Caki2 (cell line): ENCODE results near the gene XYLB. TPM values are rescaled to one million over a fixed set of nuclear protein-coding genes. Genes with fewer than 3 reads are reported as not detected.
"Not testable (repeated sequence)": the region's sequence is repeated elsewhere in the genome, so short reads cannot be mapped to it uniquely, and the experiment has no call there.

Source experiments
- DNase-seq: peaks from one replicate; pipeline ENCODE4 v3.0.0-alpha.2; 2015; ENCODE audit warnings: low read depth
- in situ Hi-C: cut with HindIII; loops from 2 replicates; pipeline ENCODE4 v1.10.0; 2016; ENCODE audit warnings: low sequenced_read_pairs, low pct_unique_long_range_greater_than_20kb, mixed read lengths
- total RNA-seq: library from RNA; depleted of rRNA; stranded (reverse); fragments of >200 nt; shearing (Covaris generic); gene quantifications from 2 replicates; pipeline ENCODE4 v1.2.3, GENCODE V29; 2014; ENCODE audit warnings: low replicate concordance; rRNA removed

XYLB gene
- 1.5 and 3.2 TPM in 2 replicates for total RNA-seq

- in situ Hi-C loops: no loop called here
Observed at GRCh38 chr3:38346587-38347410, at the start of gene XYLB. XYLB (plus strand) TSS chr3:38346785; CDS start chr3:38346869, 84 bp downstream.

GRCh38 chr3:38297053-38297452 is 49.5 kb upstream of the XYLB start:
- in situ Hi-C loops, DNase-seq: not testable (repeated sequence)

More at GRCh38 chr3:38346587-38347410, at the start of gene XYLB:
- DNase-seq: peak; percentile 81

- DNase-seq: no peak
- in situ Hi-C loops: no loop called here
Observed at GRCh38 chr3:38297537-38297936, 49.0 kb upstream of the XYLB start.

GRCh38 chr3:38297947-38298711 is 48.5 kb upstream of the XYLB start:
- peak; percentile 13 for DNase-seq
- in situ Hi-C loops: no loop called here

GRCh38 chr3:38306941-38307340 is 39.6 kb upstream of the XYLB start:
- in situ Hi-C loops: no loop called here
- no peak for DNase-seq

GRCh38 chr3:38307599-38307998 is 39.0 kb upstream of the XYLB start:
- DNase-seq: no peak
- in situ Hi-C loops: no loop called here

GRCh38 chr3:38308456-38308855 is 38.1 kb upstream of the XYLB start:
- in situ Hi-C loops: no loop called here
- DNase-seq: no peak

- DNase-seq: no peak
- in situ Hi-C loops: no loop called here
Observed at GRCh38 chr3:38311476-38311875, 35.1 kb upstream of the XYLB start.

- in situ Hi-C loops: no loop called here
- no peak for DNase-seq
Observed at GRCh38 chr3:38311941-38312340, 34.6 kb upstream of the XYLB start.

- no peak for DNase-seq
- in situ Hi-C loops: no loop called here
Observed at GRCh38 chr3:38312356-38312755, 34.2 kb upstream of the XYLB start.

- no peak for DNase-seq
- in situ Hi-C loops: no loop called here
Observed at GRCh38 chr3:38313263-38313662, 33.3 kb upstream of the XYLB start.

- no peak for DNase-seq
- in situ Hi-C loops: no loop called here
Observed at GRCh38 chr3:38313695-38314094, 32.9 kb upstream of the XYLB start.

GRCh38 chr3:38314112-38314763 is 32.3 kb upstream of the XYLB start:
- in situ Hi-C loops: no loop called here
- DNase-seq: no peak

- DNase-seq: no peak
- in situ Hi-C loops: no loop called here
Observed at GRCh38 chr3:38314764-38315487, 31.7 kb upstream of the XYLB start.

GRCh38 chr3:38315488-38316230 is 30.9 kb upstream of the XYLB start:
- no peak for DNase-seq
- in situ Hi-C loops: no loop called here

- in situ Hi-C loops: no loop called here
- no peak for DNase-seq
Observed at GRCh38 chr3:38316356-38317191, 30.0 kb upstream of the XYLB start.

GRCh38 chr3:38317192-38317759 is 29.3 kb upstream of the XYLB start:
- in situ Hi-C loops: no loop called here
- DNase-seq: peak; percentile 5
